ENCODE data around the gene ADK. TPM values are rescaled to one million over a fixed set of nuclear protein-coding genes. Genes with fewer than 3 reads are reported as not detected.

Gene ADK
- total and polyA plus RNA-seq, 7 donors, result 17.8 to 32.3 (median 23.6) TPM

DNA sequence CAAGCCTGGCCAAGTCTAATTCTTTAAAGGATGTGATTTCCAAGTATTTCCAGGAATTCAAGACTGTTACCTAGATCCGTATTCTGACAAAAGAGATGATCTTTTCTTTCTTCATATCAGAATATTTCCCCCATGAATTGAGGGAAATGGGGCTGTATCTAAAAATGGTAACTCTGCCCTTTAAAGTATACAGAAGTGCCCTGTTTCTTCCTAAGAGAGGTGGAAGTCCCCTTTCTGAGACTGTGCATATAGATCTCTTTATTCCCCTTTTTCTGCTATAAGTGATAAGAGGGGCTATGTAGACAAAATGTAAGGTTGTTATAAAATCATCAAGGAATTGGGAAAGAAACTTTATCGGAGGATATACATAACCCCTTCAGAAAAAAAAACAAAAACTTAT, 388.3 kb downstream of the ADK start:
- Histone ChIP-seq H3K9me3 (no peaks in the 10 kb centered on the region), H3K4me1 (peaks cover 8% of the 10 kb centered on the region), H3K4me3 (no peak overlapping the region), H3K27ac (peak overlapping the region; percentile 50), H3K27me3 (ENCODE audit: insufficient read depth in 3 of 3, low read length in 2 of 3) (no peaks in the 10 kb centered on the region), H3K36me3 (ENCODE audit: insufficient read depth in 1 of 2, low read depth in 1 of 2) (no peaks in the 10 kb centered on the region)
- ATAC-seq, result no peak
- intact Hi-C loops (cut with DNase I), result no loop called here
- DNase-seq, result no peak
- TF ChIP-seq, protein P1, sequence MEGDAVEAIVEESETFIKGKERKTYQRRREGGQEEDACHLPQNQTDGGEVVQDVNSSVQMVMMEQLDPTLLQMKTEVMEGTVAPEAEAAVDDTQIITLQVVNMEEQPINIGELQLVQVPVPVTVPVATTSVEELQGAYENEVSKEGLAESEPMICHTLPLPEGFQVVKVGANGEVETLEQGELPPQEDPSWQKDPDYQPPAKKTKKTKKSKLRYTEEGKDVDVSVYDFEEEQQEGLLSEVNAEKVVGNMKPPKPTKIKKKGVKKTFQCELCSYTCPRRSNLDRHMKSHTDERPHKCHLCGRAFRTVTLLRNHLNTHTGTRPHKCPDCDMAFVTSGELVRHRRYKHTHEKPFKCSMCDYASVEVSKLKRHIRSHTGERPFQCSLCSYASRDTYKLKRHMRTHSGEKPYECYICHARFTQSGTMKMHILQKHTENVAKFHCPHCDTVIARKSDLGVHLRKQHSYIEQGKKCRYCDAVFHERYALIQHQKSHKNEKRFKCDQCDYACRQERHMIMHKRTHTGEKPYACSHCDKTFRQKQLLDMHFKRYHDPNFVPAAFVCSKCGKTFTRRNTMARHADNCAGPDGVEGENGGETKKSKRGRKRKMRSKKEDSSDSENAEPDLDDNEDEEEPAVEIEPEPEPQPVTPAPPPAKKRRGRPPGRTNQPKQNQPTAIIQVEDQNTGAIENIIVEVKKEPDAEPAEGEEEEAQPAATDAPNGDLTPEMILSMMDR (IDR thresholded peaks at IDR 0.05), result no peak
- WGBS, 3 donors, result 83 to 87% (median 84%) methylated on average over 2 of the region's 2 CpGs

DNA sequence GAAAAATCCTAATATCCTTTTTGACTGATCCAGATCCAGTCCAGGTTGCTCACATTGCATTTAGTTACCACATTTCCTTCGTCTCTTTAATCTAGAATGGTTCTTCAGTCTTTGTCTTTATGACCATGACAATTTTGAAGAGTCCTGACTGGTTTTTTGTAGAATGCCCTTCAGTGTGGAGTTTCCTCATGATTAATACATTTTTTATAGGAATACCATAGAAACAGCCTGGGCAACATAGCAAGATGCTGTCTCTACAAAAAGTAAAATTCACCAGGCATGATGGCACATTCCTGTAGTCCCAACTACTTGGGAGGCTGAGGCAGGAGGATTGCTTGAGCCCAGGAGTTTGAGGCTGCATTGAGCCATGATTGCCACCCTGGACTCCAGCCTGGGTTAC, 390.4 kb downstream of the ADK start:
- ATAC-seq, result no peak
- TF ChIP-seq, protein P1 (IDR thresholded peaks at IDR 0.05), result no peak
- no peak for DNase-seq
- no peaks in the 10 kb centered on the region for H3K9me3 ChIP-seq
- H3K4me3 ChIP-seq, result no peak overlapping the region
- WGBS, 3 donors, result 77 to 100% (median 92%) methylated on average over 1 of the region's 1 CpG
- H3K36me3 ChIP-seq (ENCODE audit: insufficient read depth in 1 of 2, low read depth in 1 of 2), result no peaks in the 10 kb centered on the region
- intact Hi-C loops (cut with DNase I), result no loop called here
- H3K27ac ChIP-seq, result peak overlapping the region; percentile 39
- no peaks in the 10 kb centered on the region for H3K27me3 ChIP-seq (ENCODE audit: insufficient read depth in 3 of 3, low read length in 2 of 3)
- H3K4me1 ChIP-seq, result peaks cover 8% of the 10 kb centered on the region

DNA sequence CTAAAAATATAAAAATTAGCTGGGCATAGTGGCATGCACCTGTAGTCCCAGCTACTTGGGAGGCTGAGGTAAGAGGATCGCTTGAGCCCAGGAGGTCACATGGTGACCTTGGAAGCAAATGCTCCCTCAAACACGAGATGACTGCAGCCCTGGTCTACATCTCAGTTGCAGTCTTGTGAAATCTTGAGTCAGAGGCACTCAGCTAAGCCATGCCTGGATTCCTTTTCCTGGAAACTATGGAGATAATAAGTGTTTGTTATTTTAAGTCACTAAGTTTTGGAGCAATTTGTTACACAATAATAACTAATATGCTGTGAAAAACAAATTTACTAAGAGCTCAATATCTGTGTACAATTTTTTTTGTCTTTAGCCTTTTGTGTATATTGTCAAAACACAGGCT, 391.1 kb downstream of the ADK start:
- DNase-seq (no peak), ATAC-seq (peak; percentile 80 to 89 (median 82))
- H3K9me3 ChIP-seq, result no peaks in the 10 kb centered on the region
- H3K36me3 ChIP-seq (ENCODE audit: insufficient read depth in 1 of 2, low read depth in 1 of 2), result no peaks in the 10 kb centered on the region
- peaks cover 8% of the 10 kb centered on the region for H3K4me1 ChIP-seq
- H3K27me3 ChIP-seq (ENCODE audit: insufficient read depth in 3 of 3, low read length in 2 of 3), result no peaks in the 10 kb centered on the region
- no peak overlapping the region for H3K4me3 ChIP-seq
- WGBS, 3 donors, result 21 to 55% (median 39%) methylated on average over 2 of the region's 2 CpGs
- TF ChIP-seq, protein P1 (IDR thresholded peaks at IDR 0.05), result no peak
- no peak overlapping the region for H3K27ac ChIP-seq
- intact Hi-C loops (cut with DNase I), result no loop called here

DNA sequence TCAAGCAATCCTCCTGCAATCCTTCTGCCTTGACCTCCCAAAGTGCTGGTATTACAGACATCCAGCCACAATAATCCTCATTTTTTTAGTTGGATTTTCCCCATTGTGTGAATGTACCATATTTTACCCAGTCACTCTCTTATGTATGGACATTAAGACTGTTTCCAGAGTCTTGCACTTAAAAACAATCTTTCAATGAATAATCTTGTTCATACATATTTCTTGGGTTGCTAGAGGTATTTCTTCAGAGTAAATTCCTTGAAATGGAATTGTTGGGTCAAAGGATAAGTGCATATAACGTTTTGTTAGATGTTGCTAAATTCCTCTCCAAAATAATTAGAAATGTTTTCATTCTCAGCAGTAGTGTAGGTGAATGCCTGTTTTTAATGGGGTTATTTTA, 392.3 kb downstream of the ADK start:
- H3K36me3 ChIP-seq (ENCODE audit: insufficient read depth in 1 of 2, low read depth in 1 of 2), result no peaks in the 10 kb centered on the region
- no peak overlapping the region for H3K4me3 ChIP-seq
- TF ChIP-seq, protein P1 (IDR thresholded peaks at IDR 0.05), result no peak
- H3K4me1 ChIP-seq, result peaks cover 8% of the 10 kb centered on the region
- DNase-seq (no peak), ATAC-seq (no peak)
- WGBS, 3 donors, result 48 to 69% (median 55%) methylated on average over 1 of the region's 1 CpG
- no peaks in the 10 kb centered on the region for H3K9me3 ChIP-seq
- intact Hi-C loops (cut with DNase I), result no loop called here
- H3K27me3 ChIP-seq (ENCODE audit: insufficient read depth in 3 of 3, low read length in 2 of 3), result no peaks in the 10 kb centered on the region
- no peak overlapping the region for H3K27ac ChIP-seq

DNA sequence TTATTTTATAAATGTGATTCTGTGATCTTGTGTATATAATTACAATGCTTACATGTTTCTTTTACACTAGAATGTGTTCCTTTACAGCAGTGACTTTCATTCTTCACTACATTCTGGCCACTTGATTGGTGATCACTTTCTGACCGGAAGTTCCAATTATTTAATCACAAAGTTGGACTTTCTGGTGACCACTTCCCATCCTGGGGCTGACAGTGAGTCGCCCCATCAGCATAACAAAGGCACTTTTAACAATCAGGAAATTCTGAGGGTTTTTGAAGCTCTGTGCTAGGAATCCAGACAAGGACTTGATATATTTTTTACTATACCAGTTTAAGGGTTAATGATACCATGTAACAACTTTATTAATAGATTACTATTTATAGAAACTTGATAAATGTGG, 393.1 kb downstream of the ADK start:
- 87 to 93% (median 91%) methylated on average over 2 of the region's 2 CpGs for WGBS, 3 donors
- ATAC-seq (no peak), DNase-seq (no peak)
- no peaks in the 10 kb centered on the region for H3K9me3 ChIP-seq
- intact Hi-C loops (cut with DNase I), result no loop called here
- TF ChIP-seq, protein P1 (IDR thresholded peaks at IDR 0.05), result no peak
- no peak overlapping the region for H3K4me3 ChIP-seq
- peaks cover 8% of the 10 kb centered on the region for H3K4me1 ChIP-seq
- no peak overlapping the region for H3K27ac ChIP-seq
- no peaks in the 10 kb centered on the region for H3K27me3 ChIP-seq (ENCODE audit: insufficient read depth in 3 of 3, low read length in 2 of 3)
- no peaks in the 10 kb centered on the region for H3K36me3 ChIP-seq (ENCODE audit: insufficient read depth in 1 of 2, low read depth in 1 of 2)
